ENCODE measurements around the gene ISM2.

Gene ISM2

GRCh38 chr14:77459072-77459723, 39.4 kb downstream of the ISM2 start:
- DNase-seq: peak; percentile 74

- peak; percentile 36 for DNase-seq
These were observed 40.2 kb downstream of the ISM2 start for GRCh38 chr14:77458249-77458950.

- peak; percentile 96 for DNase-seq
These were observed 40.9 kb downstream of the ISM2 start, which contains the start of the genes AHSA1 and VIPAS39 for GRCh38 chr14:77457522-77458248. TSS of gene AHSA1 (plus strand) at chr14:77458093. CDS start at chr14:77458190, 97 bp downstream. TSS of gene VIPAS39 (minus strand) at chr14:77457601. CDS start at chr14:77454102, 3,499 bp downstream.

- no peak for DNase-seq
These were observed 41.5 kb downstream of the ISM2 start for GRCh38 chr14:77457115-77457521.

GRCh38 chr14:77455966-77456640, 42.5 kb downstream of the ISM2 start:
- no peak for DNase-seq

GRCh38 chr14:77442196-77442595, 56.4 kb downstream of the ISM2 start:
- no peak for DNase-seq

- DNase-seq: no peak
These were observed 58.8 kb downstream of the ISM2 start for GRCh38 chr14:77439861-77440260.

- no peak for DNase-seq
These were observed 60.0 kb downstream of the ISM2 start for GRCh38 chr14:77438596-77438995.

- no peak for DNase-seq
These were observed 62.6 kb downstream of the ISM2 start for GRCh38 chr14:77436042-77436441.

GRCh38 chr14:77426396-77426795, 72.2 kb downstream of the ISM2 start:
- DNase-seq: no peak

GRCh38 chr14:77424862-77425261, 73.8 kb downstream of the ISM2 start:
- no peak for DNase-seq
